ENCODE results near the gene SPAG16. TPM values are rescaled to one million over a fixed set of nuclear protein-coding genes. Genes with fewer than 3 reads are reported as not detected.

The SPAG16 gene
- total RNA-seq, 1 experiment from 2014 or later = 0.30 TPM

- Histone ChIP-seq H3K79me2 (ENCODE audit: insufficient read depth, low read length) (no peaks in the 10 kb centered on the region), H4K20me1 (ENCODE audit: insufficient read depth) (no peaks in the 10 kb centered on the region), H3K4me2 (ENCODE audit: low read length) (no peak overlapping the region), H3K36me3 (ENCODE audit: control insufficient read depth in 1 of 2, insufficient read depth in 2 of 2, low read length in 2 of 2) (no peaks in the 10 kb centered on the region), H3K9me3 (ENCODE audit: control insufficient read depth in 1 of 2, insufficient read depth in 1 of 2, low read depth in 1 of 2, low read length in 2 of 2) (no peaks in the 10 kb centered on the region), H3K27me3 (ENCODE audit: insufficient read depth, low read length) (no peaks in the 10 kb centered on the region), H3K4me3 (replicated peaks in 1 of 2; ENCODE audit: low read depth in 1 of 2, low read length in 2 of 2) (no peak overlapping the region), H2AFZ (ENCODE audit: low read depth, low read length, poor library complexity, severe bottlenecking) (no peak overlapping the region), H3K9ac (ENCODE audit: low read length) (no peak overlapping the region), H3K9me2 (ENCODE audit: insufficient read depth) (no peaks in the 10 kb centered on the region), H3K4me1 (ENCODE audit: control insufficient read depth in 1 of 2, insufficient read depth in 2 of 2, low read length in 2 of 2) (no peaks in the 10 kb centered on the region), H3K27ac (ENCODE audit: low read depth, low read length) (no peak overlapping the region)
- BruUV-seq (replicated peaks) = no TSS peak
- DNase-seq (ENCODE audit: low read depth, low spot score) (no peak), ATAC-seq (no peak)
- TF ChIP-seq CTCF (IDR thresholded peaks at IDR 0.05 in 2 of 3, conservative IDR thresholded peaks at IDR 0.05 in 1 of 3; ENCODE audit: borderline replicate concordance in 1 of 3, insufficient read depth in 1 of 3, low read depth in 2 of 3, low read length in 2 of 3) (no peak), SP1 (IDR thresholded peaks at IDR 0.05; ENCODE audit: low read depth) (no peak), CBX3 (IDR thresholded peaks at IDR 0.05; ENCODE audit: low read depth) (no peak), JUND (IDR thresholded peaks at IDR 0.05) (no peak), ELF1 (IDR thresholded peaks at IDR 0.05; ENCODE audit: borderline replicate concordance, low read depth) (no peak), SIN3A (IDR thresholded peaks at IDR 0.05; ENCODE audit: low read depth) (no peak), CEBPB (IDR thresholded peaks at IDR 0.05; ENCODE audit: low read depth) (no peak), EZH2 (IDR thresholded peaks at IDR 0.05) (no peak), EGR1 (IDR thresholded peaks at IDR 0.05; ENCODE audit: low read depth) (no peak), RAD21 (IDR thresholded peaks at IDR 0.05; ENCODE audit: low read depth) (no peak), POLR2A (IDR thresholded peaks at IDR 0.05; ENCODE audit: borderline replicate concordance, extremely low read depth, insufficient read depth, insufficient read length) (no peak), TCF7L2 (IDR thresholded peaks at IDR 0.05; ENCODE audit: borderline replicate concordance, extremely low read depth, insufficient read depth, insufficient read length) (no peak), MAX (IDR thresholded peaks at IDR 0.05) (no peak), POLR2AphosphoS5 (IDR thresholded peaks at IDR 0.05; ENCODE audit: low read depth, low read length) (no peak)
- intact Hi-C loops (cut with micrococcal nuclease) = no loop called here
- ChIA-PET CTCF (no interaction called here), RAD21 (ENCODE audit: low non-redundant PET in 1 of 2, low total read pairs in 2 of 2, uncharacterized antibody in 2 of 2, unreplicated experiment in 2 of 2) (no interaction called here), POLR2A (no interaction called here)
Observed at GRCh38 chr2:214088536-214088935, 804.3 kb downstream of the SPAG16 start.
